IMR-90 (cell line): Measurements from ENCODE around the gene WDR27. TPM values are rescaled to one million over a fixed set of nuclear protein-coding genes. Genes with fewer than 3 reads are reported as not detected.

Experiments
- ATAC-seq: fragments of 200-7000 bp; cut with Tn5 transposase; 2 replicates; pipeline ENCODE4 v1.9.1; 2020; ENCODE audit warnings: low read depth, mild to moderate bottlenecking, moderate library complexity
- BruUV-seq: library from RNA; stranded (reverse); fragments of 400-500 nt; replicated peaks from 2 replicates; lab custom pipeline; 2021; lab: Mats Ljungman, UMichigan
- CTCF ChIA-PET: fragments of 300-600 bp; formaldehyde crosslinking; extraction: SDS; loops from one replicate; lab custom pipeline; 2021; ENCODE audit warnings: antibody characterized with exemption; lab: Yijun Ruan, JAX
- POLR2A ChIA-PET: fragments of 300-600 bp; sonication (Branson Sonifier 250); formaldehyde crosslinking; loops from one replicate; lab custom pipeline; 2022; ENCODE audit warnings: antibody characterized with exemption; ENCODE audit not compliant: unreplicated experiment; lab: Charles Lee
- DNase-seq: peaks from one replicate; pipeline ENCODE4 v3.0.0; 2013
- H2AFZ ChIP-seq: replicated peaks from 2 replicates; pipeline ENCODE3; 2013; ENCODE audit warnings: low read length, mild to moderate bottlenecking; ENCODE audit not compliant: poor library complexity
- H2AK5ac ChIP-seq: 2 replicates; pipeline ENCODE4 v1.6.1; 2013; ENCODE audit warnings: low read depth, low read length, inconsistent platforms
- H2AK9ac ChIP-seq: replicated peaks from 2 replicates; pipeline ENCODE3; 2013; ENCODE audit warnings: mild to moderate bottlenecking, low read depth, low read length, moderate library complexity; ENCODE audit not compliant: poor library complexity
- H2BK120ac ChIP-seq: 2 replicates; pipeline ENCODE4 v1.6.1; 2013; ENCODE audit warnings: low read depth, low read length, inconsistent platforms
- H2BK15ac ChIP-seq: 3 replicates; pipeline ENCODE4 v1.6.1; 2013; ENCODE audit warnings: low read depth, low read length, inconsistent platforms
- H2BK20ac ChIP-seq: 2 replicates; pipeline ENCODE4 v1.6.1; 2013; ENCODE audit warnings: low read depth, mild to moderate bottlenecking, inconsistent platforms, low read length, moderate library complexity
- H2BK5ac ChIP-seq: 2 replicates; pipeline ENCODE4 v1.6.1; 2013; ENCODE audit warnings: mild to moderate bottlenecking, low read depth, low read length, inconsistent platforms; ENCODE audit not compliant: poor library complexity, severe bottlenecking
- H3K14ac ChIP-seq: replicated peaks from 2 replicates; pipeline ENCODE4 v1.6.1; 2013; ENCODE audit warnings: low read depth, low read length, inconsistent platforms
- H3K18ac ChIP-seq: 2 replicates; pipeline ENCODE4 v1.6.1; 2013; ENCODE audit warnings: low read depth, low read length, control low read depth
- H3K23ac ChIP-seq: 2 replicates; pipeline ENCODE4 v1.6.1; 2013; ENCODE audit warnings: low read depth, low read length, inconsistent platforms
- H3K27ac ChIP-seq: 2 replicates; pipeline ENCODE4 v1.5.1; 2013; ENCODE audit warnings: mild to moderate bottlenecking, control low read depth, low read length; ENCODE audit not compliant: insufficient read depth
- H3K27me3 ChIP-seq: 2 replicates; pipeline ENCODE4 v1.6.1; 2013; ENCODE audit warnings: low read length; ENCODE audit not compliant: control insufficient read depth, insufficient read depth
- H3K36me3 ChIP-seq: 2 replicates; pipeline ENCODE4 v1.6.1; 2013; ENCODE audit warnings: low read length, mixed read lengths; ENCODE audit not compliant: control insufficient read depth, insufficient read depth
- H3K4ac ChIP-seq: 2 replicates; pipeline ENCODE4 v1.6.1; 2013; ENCODE audit warnings: low read depth, low read length, inconsistent platforms
- H3K4me1 ChIP-seq: 2 replicates; pipeline ENCODE4 v1.6.1; 2013; ENCODE audit warnings: low read length, mixed read lengths; ENCODE audit not compliant: control insufficient read depth, insufficient read depth
- H3K4me2 ChIP-seq: 2 replicates; pipeline ENCODE4 v1.6.1; 2013; ENCODE audit warnings: low read depth, mild to moderate bottlenecking, control low read depth, low read length, moderate library complexity
- H3K4me3 ChIP-seq: 2 replicates; pipeline ENCODE4 v1.5.1; 2013; ENCODE audit warnings: low read depth, mild to moderate bottlenecking, control low read depth, low read length, moderate library complexity; ENCODE audit not compliant: insufficient read depth
- H3K56ac ChIP-seq: 2 replicates; pipeline ENCODE4 v1.6.1; 2013; ENCODE audit warnings: low read length, inconsistent platforms; ENCODE audit not compliant: insufficient read depth; ENCODE audit errors: extremely low read depth
- H3K79me1 ChIP-seq, 2 experiments: 2 replicates each; pipeline ENCODE4 v1.6.1; 2013; ENCODE audit warnings: low read length in 2 of 2, inconsistent platforms in 1 of 2, low read depth in 1 of 2
- H3K9ac ChIP-seq: 2 replicates; pipeline ENCODE4 v1.6.1; 2013; ENCODE audit warnings: low read depth, low read length, control low read depth
- H3K9me1 ChIP-seq: 2 replicates; pipeline ENCODE4 v1.6.1; 2013; ENCODE audit warnings: low read length, inconsistent platforms; ENCODE audit not compliant: insufficient read depth
- H3K9me3 ChIP-seq: 2 replicates; pipeline ENCODE4 v1.6.1; 2013; ENCODE audit warnings: low read length; ENCODE audit not compliant: control insufficient read depth, insufficient read depth
- H4K20me1 ChIP-seq: 2 replicates; pipeline ENCODE4 v1.6.1; 2013; ENCODE audit warnings: low read length, inconsistent platforms; ENCODE audit not compliant: insufficient read depth
- H4K5ac ChIP-seq: 2 replicates; pipeline ENCODE4 v1.6.1; 2013; ENCODE audit warnings: mild to moderate bottlenecking, low read depth, low read length, control low read depth
- H4K8ac ChIP-seq, 2 experiments: 2 replicates each; pipeline ENCODE4 v1.6.1; 2013; ENCODE audit warnings: low read depth in 2 of 2, low read length in 2 of 2, control low read depth in 1 of 2, inconsistent platforms in 1 of 2
- H4K91ac ChIP-seq: 2 replicates; pipeline ENCODE4 v1.6.1; 2013; ENCODE audit warnings: low read depth, low read length, inconsistent platforms; ENCODE audit not compliant: insufficient read depth
- BHLHE40 ChIP-seq: fragments of 150-350 bp; IDR thresholded peaks from 2 replicates; pipeline ENCODE4 v1.6.1; 2016; ENCODE audit warnings: mild to moderate bottlenecking, low read depth, low read length
- CEBPB ChIP-seq: IDR thresholded peaks from 2 replicates; pipeline ENCODE4 v1.6.1; 2012; ENCODE audit warnings: low read depth, low read length, improper control_type of control experiment
- ELK1 ChIP-seq: fragments of 150-350 bp; IDR thresholded peaks from 2 replicates; pipeline ENCODE4 v1.6.1; 2016; ENCODE audit warnings: low read depth, mild to moderate bottlenecking, low read length, moderate library complexity, borderline replicate concordance
- FOS ChIP-seq: fragments of 150-350 bp; IDR thresholded peaks from 2 replicates; pipeline ENCODE4 v1.6.1; 2016; ENCODE audit warnings: low read depth, low read length
- MAFK ChIP-seq: IDR thresholded peaks from 2 replicates; pipeline ENCODE4 v1.6.1; 2012; ENCODE audit warnings: low read depth, low read length, improper control_type of control experiment
- MXI1 ChIP-seq: IDR thresholded peaks from 2 replicates; pipeline ENCODE4 v1.6.1; 2012; ENCODE audit warnings: low read depth, mild to moderate bottlenecking, low read length, moderate library complexity, borderline replicate concordance
- NFE2L2 ChIP-seq: fragments of 150-350 bp; IDR thresholded peaks from 2 replicates; pipeline ENCODE4 v1.6.1; 2016; ENCODE audit warnings: low read depth, mild to moderate bottlenecking, low read length
- POLR2A ChIP-seq: IDR thresholded peaks from 2 replicates; pipeline ENCODE4 v1.6.1; 2012; ENCODE audit warnings: mild to moderate bottlenecking, low read depth, low read length
- RAD21 ChIP-seq: IDR thresholded peaks from 2 replicates; pipeline ENCODE4 v1.6.1; 2012; ENCODE audit warnings: low read length, improper control_type of control experiment
- RCOR1 ChIP-seq: IDR thresholded peaks from 2 replicates; pipeline ENCODE4 v1.6.1; 2012; ENCODE audit warnings: mild to moderate bottlenecking, low read length, improper control_type of control experiment; ENCODE audit not compliant: insufficient replicate concordance
- RFX5 ChIP-seq: IDR thresholded peaks from 2 replicates; pipeline ENCODE4 v1.8.0; 2012; ENCODE audit warnings: low read depth, mild to moderate bottlenecking, low read length, moderate library complexity
- SMC3 ChIP-seq: fragments of 150-350 bp; IDR thresholded peaks from 2 replicates; pipeline ENCODE4 v1.6.1; 2016; ENCODE audit warnings: low read depth, mild to moderate bottlenecking, antibody characterized with exemption, low read length, moderate library complexity
- USF2 ChIP-seq: fragments of 150-350 bp; IDR thresholded peaks from 2 replicates; pipeline ENCODE4 v1.6.1; 2017; ENCODE audit warnings: mild to moderate bottlenecking, antibody characterized with exemption, low read length, low read depth
- WGBS, 2 experiments: methylation state at CpG; one replicate each; pipeline versions ENCODE4 v1.1.5 to v1.1.7; 2013; ENCODE audit warnings: missing lambda C conversion rate in 2 of 2; ENCODE audit not compliant: insufficient read length in 1 of 2; ENCODE audit errors: extremely low coverage in 2 of 2; 5-methylcytosine and 5-hydroxymethylcytosine counted together
- dilution Hi-C: fragments of 300-500 bp; cut with HindIII; formaldehyde crosslinking; loops from one replicate; pipeline ENCODE4 v1.14.3; 2018; ENCODE audit warnings: low sequenced_read_pairs; ENCODE audit not compliant: unreplicated experiment
- in situ Hi-C: fragments of 300-500 bp; cut with MboI; formaldehyde crosslinking; loops from 3 replicates; pipeline ENCODE4 v1.14.3; 2019; ENCODE audit warnings: low sequenced_read_pairs, inconsistent platforms, mixed read lengths
- intact Hi-C: fragments of 100-400 bp; cut with micrococcal nuclease; formaldehyde crosslinking; loops from 2 replicates; pipeline ENCODE4 v1.10.0; 2022
- polyA plus RNA-seq, 3 experiments: library from polyadenylated mRNA; depleted of rRNA; stranded (reverse); fragments of >200 nt; gene quantifications; 2 replicates each; pipeline ENCODE4 v1.2.3, GENCODE V29; 2012; ENCODE audit warnings: low replicate concordance in 1 of 3
- total RNA-seq: library from RNA; depleted of rRNA; stranded (reverse); fragments of >200 nt; gene quantifications from 2 replicates; pipeline ENCODE4 v1.2.3, GENCODE V29; 2012
- TF ChIP-seq, protein P1 (sequence below): conservative IDR thresholded peaks from 2 replicates; pipeline ENCODE4 v1.5.1; 2012; ENCODE audit warnings: mild to moderate bottlenecking, low read depth, low read length, improper control_type of control experiment

Gene WDR27
- total and polyA plus RNA-seq, 2 of the 4 experiments (the other 2 are of a cell fraction), result 7.0 to 18.5 TPM

- H3K36me3 ChIP-seq, result no peaks in the 10 kb centered on the region
- no peak for TF ChIP-seq BHLHE40
- TF ChIP-seq MAFK, result no peak
- no peak for TF ChIP-seq FOS
- no peak for TF ChIP-seq USF2
- no peak for TF ChIP-seq SMC3
- TF ChIP-seq CEBPB, result no peak
- TF ChIP-seq NFE2L2, result no peak
- no peak for TF ChIP-seq RAD21
- TF ChIP-seq, protein P1, sequence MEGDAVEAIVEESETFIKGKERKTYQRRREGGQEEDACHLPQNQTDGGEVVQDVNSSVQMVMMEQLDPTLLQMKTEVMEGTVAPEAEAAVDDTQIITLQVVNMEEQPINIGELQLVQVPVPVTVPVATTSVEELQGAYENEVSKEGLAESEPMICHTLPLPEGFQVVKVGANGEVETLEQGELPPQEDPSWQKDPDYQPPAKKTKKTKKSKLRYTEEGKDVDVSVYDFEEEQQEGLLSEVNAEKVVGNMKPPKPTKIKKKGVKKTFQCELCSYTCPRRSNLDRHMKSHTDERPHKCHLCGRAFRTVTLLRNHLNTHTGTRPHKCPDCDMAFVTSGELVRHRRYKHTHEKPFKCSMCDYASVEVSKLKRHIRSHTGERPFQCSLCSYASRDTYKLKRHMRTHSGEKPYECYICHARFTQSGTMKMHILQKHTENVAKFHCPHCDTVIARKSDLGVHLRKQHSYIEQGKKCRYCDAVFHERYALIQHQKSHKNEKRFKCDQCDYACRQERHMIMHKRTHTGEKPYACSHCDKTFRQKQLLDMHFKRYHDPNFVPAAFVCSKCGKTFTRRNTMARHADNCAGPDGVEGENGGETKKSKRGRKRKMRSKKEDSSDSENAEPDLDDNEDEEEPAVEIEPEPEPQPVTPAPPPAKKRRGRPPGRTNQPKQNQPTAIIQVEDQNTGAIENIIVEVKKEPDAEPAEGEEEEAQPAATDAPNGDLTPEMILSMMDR, result no peak
- no peak for TF ChIP-seq POLR2A
- TF ChIP-seq RFX5, result no peak
- no peak for TF ChIP-seq ELK1
- no peak for TF ChIP-seq MXI1
- TF ChIP-seq RCOR1, result no peak
Measured at GRCh38 chr6:169445661-169446581, 255.9 kb downstream of the WDR27 start.

More at GRCh38 chr6:169445661-169446581, 255.9 kb downstream of the WDR27 start:
- Histone ChIP-seq H3K4me2 (no peak overlapping the region), H4K5ac (no peak overlapping the region), H3K18ac (no peak overlapping the region), H2BK20ac (no peak overlapping the region), H3K14ac (no peak overlapping the region), H3K4me3 (no peak overlapping the region), H4K8ac (no peak overlapping the region), H3K23ac (no peak overlapping the region), H2BK15ac (no peak overlapping the region), H3K9me1 (peaks cover 13% of the 10 kb centered on the region; the same call in 1 of the 2 replicates), H2BK5ac (no peak overlapping the region), H3K27ac (no peak overlapping the region), H2AK5ac (no peak overlapping the region), H3K56ac (no peak overlapping the region), H4K91ac (no peak overlapping the region), H2BK120ac (no peak overlapping the region), H3K4me1 (peaks cover 7% of the 10 kb centered on the region), H3K4ac (no peak overlapping the region), H2AFZ (no peak overlapping the region), H4K20me1 (no peaks in the 10 kb centered on the region), H3K9me3 (no peaks in the 10 kb centered on the region), H3K27me3 (no peaks in the 10 kb centered on the region), H3K79me1 (no peaks in the 10 kb centered on the region), H3K9ac (no peak overlapping the region), H2AK9ac (no peak overlapping the region)
- no TSS peak for BruUV-seq
- DNase-seq (no peak), ATAC-seq (no peak)
- dilution Hi-C loops (no loop called here), in situ Hi-C loops (no loop called here), intact Hi-C loops (loop anchor here (10.0 kb wide), 1 partner anchor 869 kb away; no protein-coding TSS in a partner anchor)
- WGBS, 2 experiments, result 81% methylated on average over 3 of the region's 27 CpGs; no CpG with 5 or more reads in 1 of the 2 experiments
- ChIA-PET POLR2A (no interaction called here), CTCF (no interaction called here)
